ENCODE results near the gene UBXN6. TPM values are rescaled to one million over a fixed set of nuclear protein-coding genes. Genes with fewer than 3 reads are reported as not detected.

UBXN6 gene, protein sequence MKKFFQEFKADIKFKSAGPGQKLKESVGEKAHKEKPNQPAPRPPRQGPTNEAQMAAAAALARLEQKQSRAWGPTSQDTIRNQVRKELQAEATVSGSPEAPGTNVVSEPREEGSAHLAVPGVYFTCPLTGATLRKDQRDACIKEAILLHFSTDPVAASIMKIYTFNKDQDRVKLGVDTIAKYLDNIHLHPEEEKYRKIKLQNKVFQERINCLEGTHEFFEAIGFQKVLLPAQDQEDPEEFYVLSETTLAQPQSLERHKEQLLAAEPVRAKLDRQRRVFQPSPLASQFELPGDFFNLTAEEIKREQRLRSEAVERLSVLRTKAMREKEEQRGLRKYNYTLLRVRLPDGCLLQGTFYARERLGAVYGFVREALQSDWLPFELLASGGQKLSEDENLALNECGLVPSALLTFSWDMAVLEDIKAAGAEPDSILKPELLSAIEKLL
- 10 to 100 TPM; 36.2 to 44.6 TPM for total RNA-seq

DNA sequence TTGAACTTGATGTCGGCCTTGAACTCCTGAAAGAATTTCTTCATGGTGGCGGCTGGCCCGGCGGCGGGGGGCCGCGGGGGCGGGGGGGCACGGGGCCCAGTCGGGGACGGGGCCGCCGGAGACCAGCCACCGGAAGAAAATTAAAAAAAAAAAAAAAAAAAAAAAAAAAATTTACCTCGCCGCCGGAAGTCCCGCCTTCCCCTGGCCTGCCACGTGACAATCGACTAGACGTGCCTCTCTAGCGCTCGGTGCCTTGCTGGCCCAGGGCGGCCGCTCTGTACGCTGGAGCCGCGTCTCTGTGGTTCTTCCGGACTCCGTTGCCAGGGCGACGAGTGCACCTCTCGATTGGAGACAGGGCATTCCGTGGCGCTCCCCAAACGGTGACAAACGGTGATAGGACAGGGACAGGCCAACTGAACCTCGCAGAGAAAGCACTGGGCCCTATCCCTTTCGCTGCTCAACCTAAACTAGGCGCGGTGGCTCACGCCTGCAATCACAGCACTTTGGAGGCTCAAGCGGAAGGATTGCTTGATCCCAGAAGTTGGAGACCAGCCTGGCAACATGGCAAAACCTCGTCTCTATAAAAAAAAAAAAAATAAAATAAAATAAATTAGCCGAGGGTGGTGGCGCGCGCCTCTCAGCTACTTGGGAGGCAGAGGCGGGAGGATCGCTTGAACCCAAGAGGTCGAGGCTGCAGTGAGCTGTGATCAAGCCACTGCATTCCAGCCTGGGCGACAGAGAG, at the start of gene UBXN6:
Gene UBXN6, minus strand, starts transcription at position 141 of the 742 bp plus-strand sequence. Its CDS starts 97 bp downstream, at position 44.
- Mint-ChIP-seq H3K4me1 (peaks cover 15% of the 10 kb centered on the region), H3K27ac (peak within 1 kb of the TSS; percentile 92), H3K9me3 (no peaks in the 10 kb centered on the region), H3K4me3 (peak within 1 kb of the TSS; percentile 90), H3K36me3 (ENCODE audit: low read depth) (no peaks in the 10 kb centered on the region), H3K27me3 (no peaks in the 10 kb centered on the region)
- ChIA-PET POLR2A (no interaction called here), CTCF (interaction anchor here (1.0 to 1.3 kb wide), 2 partner anchors 13 to 57 kb away, joined by 3 read pairs; no protein-coding TSS in a partner anchor)
- DNase-seq, result peak; percentile 99

GRCh38 chr19:4507150-4507452, 49.5 kb upstream of the UBXN6 start:
- no peak overlapping the region for H3K4me3 Mint-ChIP-seq

DNA sequence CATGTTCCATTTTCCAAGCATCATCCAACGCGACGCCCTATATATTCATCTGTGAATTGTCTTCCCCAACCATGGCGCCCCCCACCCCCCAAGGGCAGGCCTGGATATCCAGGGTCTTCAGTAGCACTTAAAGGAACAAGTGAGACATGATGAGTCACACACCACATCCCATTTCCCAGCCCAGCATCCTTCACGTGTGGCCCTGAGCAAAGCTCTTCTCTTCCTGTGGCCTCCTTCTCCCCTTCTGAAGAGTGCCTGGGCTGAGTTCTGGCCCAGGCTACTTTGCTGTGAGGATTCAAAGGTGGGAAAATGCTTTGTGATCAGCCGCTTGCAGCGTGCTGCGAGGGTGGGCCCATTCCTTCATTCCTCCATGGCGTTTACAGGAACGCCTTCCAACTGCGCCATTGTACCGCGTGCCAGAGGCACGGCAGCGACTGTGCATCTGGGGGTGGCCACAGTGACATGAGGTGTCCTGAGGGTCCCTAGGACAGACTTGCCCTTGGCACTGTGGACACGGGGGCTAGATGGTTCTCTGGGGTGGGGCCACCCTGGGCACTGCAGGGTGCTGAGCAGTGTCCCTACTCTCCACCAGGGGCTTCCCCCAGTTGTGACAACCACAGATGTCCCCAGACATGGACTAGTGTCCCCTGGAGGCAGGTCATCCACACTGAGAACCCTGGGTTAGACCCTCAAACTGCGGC, 49.0 kb upstream of the UBXN6 start:
- H3K36me3 Mint-ChIP-seq (ENCODE audit: low read depth), result peaks cover 5% of the 10 kb centered on the region
- H3K27me3 Mint-ChIP-seq, result no peaks in the 10 kb centered on the region
- ChIA-PET POLR2A (no interaction called here), CTCF (interaction anchor here (1.0 to 2.0 kb wide), 3 partner anchors 15 to 18 kb away, joined by 3 to 5 read pairs (median 4); no protein-coding TSS in a partner anchor)
- no peaks in the 10 kb centered on the region for H3K9me3 Mint-ChIP-seq
- no peak overlapping the region for H3K4me3 Mint-ChIP-seq
- peak overlapping the region; percentile 26 for H3K27ac Mint-ChIP-seq
- DNase-seq, result no peak
- peaks cover 9% of the 10 kb centered on the region for H3K4me1 Mint-ChIP-seq

More at GRCh38 chr19:4507150-4507452, 49.5 kb upstream of the UBXN6 start:
- peaks cover 5% of the 10 kb centered on the region for H3K36me3 Mint-ChIP-seq (ENCODE audit: low read depth)
- H3K4me1 Mint-ChIP-seq, result peaks cover 9% of the 10 kb centered on the region
- CTCF ChIA-PET, result interaction anchor here (0.7 to 2.0 kb wide), 4 partner anchors 8 to 72 kb away, joined by 3 to 5 read pairs (median 3); no protein-coding TSS in a partner anchor
- H3K9me3 Mint-ChIP-seq, result no peaks in the 10 kb centered on the region
- POLR2A ChIA-PET, result no interaction called here
- no peak for DNase-seq
- no peaks in the 10 kb centered on the region for H3K27me3 Mint-ChIP-seq
- no peak overlapping the region for H3K27ac Mint-ChIP-seq

DNA sequence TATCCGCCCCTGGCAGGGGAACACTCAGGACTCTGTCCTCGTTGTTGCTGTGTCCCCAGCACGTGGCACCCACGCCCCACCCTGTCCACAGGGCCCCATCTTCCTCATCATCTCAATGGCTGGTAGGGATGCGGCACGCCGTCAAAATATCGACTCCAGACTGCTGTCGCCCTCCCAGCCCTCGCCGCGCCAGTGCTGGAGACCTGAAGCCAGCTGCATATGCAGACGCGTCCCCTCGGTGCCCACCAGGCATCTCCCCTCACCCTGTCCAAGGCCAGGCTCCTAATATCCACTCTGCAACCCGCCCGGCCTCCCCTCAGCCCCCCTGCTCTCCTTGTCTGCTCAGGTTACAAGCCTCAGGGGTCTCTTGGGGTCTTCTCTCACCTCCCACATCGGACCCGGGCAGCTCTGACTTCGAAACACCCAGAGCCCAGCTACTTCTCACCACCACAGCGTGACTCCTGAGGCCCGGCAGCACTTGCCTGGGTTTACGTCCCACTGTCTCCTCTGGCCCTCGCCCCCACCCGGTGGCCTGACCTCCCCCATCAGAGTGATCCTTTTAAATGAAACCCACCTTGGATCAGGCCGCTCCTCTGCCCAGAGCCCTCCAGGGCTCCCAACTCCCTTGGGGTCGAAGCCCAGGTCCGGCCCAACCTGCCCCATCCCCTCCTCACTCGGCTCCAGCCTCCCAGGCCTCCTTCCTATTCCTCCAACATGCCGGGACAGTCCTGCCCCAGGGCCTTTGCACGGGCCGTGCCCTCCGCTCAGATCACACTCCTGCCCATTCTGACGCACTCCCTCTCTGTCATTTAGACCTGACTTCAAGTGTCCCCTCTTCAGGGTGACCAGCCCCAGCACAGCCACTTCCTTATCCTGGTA, 48.2 kb upstream of the UBXN6 start:
- H3K4me3 Mint-ChIP-seq, result no peak overlapping the region
- H3K36me3 Mint-ChIP-seq (ENCODE audit: low read depth), result peaks cover 5% of the 10 kb centered on the region
- H3K27ac Mint-ChIP-seq, result peak overlapping the region; percentile 26
- CTCF ChIA-PET, result interaction anchor here (1.5 kb wide), 1 partner anchor 19 kb away, joined by 4 read pairs; no protein-coding TSS in a partner anchor
- no peak for DNase-seq
- H3K27me3 Mint-ChIP-seq, result no peaks in the 10 kb centered on the region
- POLR2A ChIA-PET, result no interaction called here
- peaks cover 9% of the 10 kb centered on the region for H3K4me1 Mint-ChIP-seq
- no peaks in the 10 kb centered on the region for H3K9me3 Mint-ChIP-seq

DNA sequence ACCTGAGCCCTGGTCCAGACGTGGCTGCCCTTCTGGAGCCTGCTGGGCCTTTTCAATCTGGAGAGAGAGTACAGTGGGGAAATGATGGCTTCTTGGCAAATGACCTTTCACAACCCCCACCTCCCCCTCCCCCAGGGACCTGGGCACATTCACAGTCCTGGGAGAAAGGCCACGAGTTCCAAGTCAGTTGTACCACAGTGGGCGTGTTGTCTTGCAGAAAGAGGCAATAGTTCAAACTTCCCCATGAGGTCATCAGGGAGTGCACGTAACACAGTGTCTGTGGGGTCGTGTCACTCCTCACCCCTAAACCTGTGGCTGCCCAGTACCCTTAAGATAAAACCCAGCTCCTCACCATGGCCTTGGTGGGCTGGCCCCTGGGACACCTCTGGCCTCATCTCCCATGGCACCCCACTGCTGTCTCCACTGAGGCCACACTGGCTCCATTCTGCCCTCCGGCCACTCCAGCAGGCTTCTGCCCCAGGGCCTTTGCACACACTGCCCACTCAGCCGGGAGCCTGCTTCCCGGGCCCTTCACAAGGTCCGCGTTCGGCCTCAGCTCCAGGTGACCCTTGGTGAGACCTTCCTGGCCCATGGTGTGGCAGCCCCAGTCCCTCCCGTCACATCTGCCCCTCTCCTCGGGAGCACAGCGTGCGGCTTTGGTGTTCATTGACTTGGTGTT, 47.4 kb upstream of the UBXN6 start:
- H3K9me3 Mint-ChIP-seq, result no peaks in the 10 kb centered on the region
- ChIA-PET POLR2A (no interaction called here), CTCF (interaction anchor here (1.0 to 1.5 kb wide), 3 partner anchors 10 to 20 kb away, joined by 3 to 4 read pairs (median 3); no protein-coding TSS in a partner anchor)
- H3K27ac Mint-ChIP-seq, result no peak overlapping the region
- H3K27me3 Mint-ChIP-seq, result no peaks in the 10 kb centered on the region
- H3K4me3 Mint-ChIP-seq, result no peak overlapping the region
- H3K36me3 Mint-ChIP-seq (ENCODE audit: low read depth), result peaks cover 5% of the 10 kb centered on the region
- H3K4me1 Mint-ChIP-seq, result peaks cover 9% of the 10 kb centered on the region
- DNase-seq, result no peak

GRCh38 chr19:4504297-4504701, 46.7 kb upstream of the UBXN6 start:
- Mint-ChIP-seq H3K9me3 (no peaks in the 10 kb centered on the region), H3K4me1 (peaks cover 9% of the 10 kb centered on the region), H3K4me3 (no peak overlapping the region), H3K27me3 (no peaks in the 10 kb centered on the region), H3K36me3 (ENCODE audit: low read depth) (peaks cover 5% of the 10 kb centered on the region), H3K27ac (no peak overlapping the region)
- CTCF ChIA-PET, result interaction anchor here (1.0 to 1.3 kb wide), 2 partner anchors 11 to 20 kb away, joined by 3 read pairs; no protein-coding TSS in a partner anchor
- POLR2A ChIA-PET, result no interaction called here
- no peak for DNase-seq

DNA sequence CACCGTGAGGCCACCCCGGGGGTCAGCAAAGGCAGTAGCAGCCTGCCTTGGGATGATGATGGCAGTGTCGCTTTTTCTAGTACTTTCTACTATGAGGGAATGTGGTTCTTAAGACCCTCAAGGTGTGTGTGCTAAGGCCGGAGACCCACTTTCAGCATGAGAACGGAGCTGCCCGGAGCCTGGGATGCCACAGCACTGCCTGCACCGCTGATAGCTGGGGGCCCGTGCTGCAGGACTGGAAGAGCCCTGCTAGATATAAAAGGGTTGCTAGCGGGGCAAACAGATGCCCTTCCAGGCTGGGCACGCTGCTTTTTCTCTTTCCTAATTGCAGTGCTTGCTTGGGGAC, 46.2 kb upstream of the UBXN6 start:
- Mint-ChIP-seq H3K4me1 (peaks cover 9% of the 10 kb centered on the region), H3K27ac (no peak overlapping the region), H3K36me3 (ENCODE audit: low read depth) (peaks cover 5% of the 10 kb centered on the region), H3K4me3 (no peak overlapping the region), H3K9me3 (no peaks in the 10 kb centered on the region), H3K27me3 (no peaks in the 10 kb centered on the region)
- ChIA-PET CTCF (interaction anchor here (1.0 to 1.3 kb wide), 2 partner anchors 11 to 21 kb away, joined by 3 read pairs; no protein-coding TSS in a partner anchor), POLR2A (no interaction called here)
- DNase-seq, result no peak

GRCh38 chr19:4503132-4503824, 45.7 kb upstream of the UBXN6 start:
- no peak overlapping the region for H3K27ac Mint-ChIP-seq
- no peaks in the 10 kb centered on the region for H3K27me3 Mint-ChIP-seq
- no peaks in the 10 kb centered on the region for H3K9me3 Mint-ChIP-seq
- H3K4me3 Mint-ChIP-seq, result no peak overlapping the region
- peaks cover 5% of the 10 kb centered on the region for H3K36me3 Mint-ChIP-seq (ENCODE audit: low read depth)
- ChIA-PET CTCF (no interaction called here), POLR2A (no interaction called here)
- DNase-seq, result no peak
- peaks cover 9% of the 10 kb centered on the region for H3K4me1 Mint-ChIP-seq

- Mint-ChIP-seq H3K27ac (no peak overlapping the region), H3K4me3 (no peak overlapping the region), H3K9me3 (no peaks in the 10 kb centered on the region), H3K27me3 (no peaks in the 10 kb centered on the region), H3K36me3 (ENCODE audit: low read depth) (peaks cover 5% of the 10 kb centered on the region), H3K4me1 (peaks cover 9% of the 10 kb centered on the region)
- ChIA-PET POLR2A (no interaction called here), CTCF (no interaction called here)
- DNase-seq, result no peak
These were observed 44.9 kb upstream of the UBXN6 start for GRCh38 chr19:4502282-4503131.

GRCh38 chr19:4501691-4502090, 44.1 kb upstream of the UBXN6 start:
- no peak for DNase-seq
- Mint-ChIP-seq H3K4me3 (no peak overlapping the region), H3K27ac (no peak overlapping the region), H3K4me1 (peaks cover 7% of the 10 kb centered on the region), H3K27me3 (no peaks in the 10 kb centered on the region), H3K9me3 (no peaks in the 10 kb centered on the region), H3K36me3 (ENCODE audit: low read depth) (peaks cover 5% of the 10 kb centered on the region)
- ChIA-PET CTCF (no interaction called here), POLR2A (no interaction called here)

All from activated CD4-positive, alpha-beta T cell treated with anti-CD3 and anti-CD28 coated beads, Interleukin-2, amount 10 ng/mL, durations not matched to agents 7 days and 5 days (primary cell).